Brain pericyte (primary cell): ENCODE measurements around the gene CLK2.
A peak's percentile ranks its signal among the peaks of the same experiment; 100 is the strongest.
"Not testable (repeated sequence)": the region's sequence is repeated elsewhere in the genome, so short reads cannot be mapped to it uniquely, and the experiment has no call there.

Source experiments
- DNase-seq: peaks from one replicate; pipeline ENCODE4 v3.0.0-alpha.2; 2012; ENCODE audit warnings: low read depth, low spot score

CLK2 gene

GRCh38 chr1:155242805-155243358, 30.4 kb downstream of the CLK2 start:
- DNase-seq = no peak

- no peak for DNase-seq
These were observed 31.5 kb downstream of the CLK2 start for GRCh38 chr1:155241841-155242264.

GRCh38 chr1:155241069-155241679, 32.1 kb downstream of the CLK2 start:
- no peak for DNase-seq

GRCh38 chr1:155236451-155236850, 36.9 kb downstream of the CLK2 start:
- DNase-seq = no peak

GRCh38 chr1:155235375-155235774, 37.9 kb downstream of the CLK2 start:
- DNase-seq = not testable (repeated sequence)

GRCh38 chr1:155233502-155233901, 39.8 kb downstream of the CLK2 start:
- not testable (repeated sequence) for DNase-seq

- not testable (repeated sequence) for DNase-seq
These were observed 41.0 kb downstream of the CLK2 start for GRCh38 chr1:155232001-155232978.

GRCh38 chr1:155231302-155231701, 42.0 kb downstream of the CLK2 start:
- DNase-seq = not testable (repeated sequence)

GRCh38 chr1:155228096-155228427, 45.2 kb downstream of the CLK2 start:
- no peak for DNase-seq

- DNase-seq = peak; percentile 94
These were observed 45.8 kb downstream of the CLK2 start for GRCh38 chr1:155227261-155228095.

GRCh38 chr1:155226910-155227260, 46.4 kb downstream of the CLK2 start:
- DNase-seq = no peak

- no peak for DNase-seq
These were observed 47.0 kb downstream of the CLK2 start for GRCh38 chr1:155226188-155226909.

- DNase-seq = not testable (repeated sequence)
These were observed 47.9 kb downstream of the CLK2 start for GRCh38 chr1:155225404-155225759.

GRCh38 chr1:155223047-155223446, 50.3 kb downstream of the CLK2 start:
- DNase-seq = no peak

- DNase-seq = not testable (repeated sequence)
These were observed 52.9 kb downstream of the CLK2 start for GRCh38 chr1:155220211-155220965.

GRCh38 chr1:155219592-155220031, 53.7 kb downstream of the CLK2 start:
- no peak for DNase-seq

GRCh38 chr1:155218854-155219591, 54.3 kb downstream of the CLK2 start:
- no peak for DNase-seq

- not testable (repeated sequence) for DNase-seq
These were observed 58.6 kb downstream of the CLK2 start for GRCh38 chr1:155214702-155215101.
